NOMO-1 treated with DMSO at 0.1 percent for 48 hours (cell line): Measurements from ENCODE around the gene TMED9.
A peak's percentile ranks its signal among the peaks of the same experiment; 100 is the strongest.

ENCODE experiments used
- DNase-seq: peaks from one replicate; lab custom pipeline; 2025; ENCODE audit not compliant: unreplicated experiment; lab: John Stamatoyannopoulos, UW

TMED9 gene

DNA sequence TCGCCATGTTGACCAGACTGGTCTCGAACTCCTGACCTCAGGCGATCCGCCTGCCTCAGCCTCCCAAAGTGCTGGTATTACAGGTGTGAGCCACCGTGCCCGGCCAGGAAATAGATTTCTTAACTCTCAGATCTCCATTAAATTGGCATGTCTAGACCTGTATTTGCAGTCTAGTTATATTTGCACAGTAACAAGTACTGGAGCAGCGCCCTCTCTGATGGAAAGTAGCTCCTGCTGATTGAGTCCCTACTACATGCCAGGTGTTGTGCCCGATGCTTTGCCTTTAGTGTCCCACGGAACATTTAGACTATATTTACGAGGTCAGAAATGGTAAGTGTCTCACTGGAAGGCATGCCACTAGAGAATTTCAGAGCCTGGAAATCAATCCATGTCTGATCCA, 15.8 kb upstream of the TMED9 start:
- no peak for DNase-seq

DNA sequence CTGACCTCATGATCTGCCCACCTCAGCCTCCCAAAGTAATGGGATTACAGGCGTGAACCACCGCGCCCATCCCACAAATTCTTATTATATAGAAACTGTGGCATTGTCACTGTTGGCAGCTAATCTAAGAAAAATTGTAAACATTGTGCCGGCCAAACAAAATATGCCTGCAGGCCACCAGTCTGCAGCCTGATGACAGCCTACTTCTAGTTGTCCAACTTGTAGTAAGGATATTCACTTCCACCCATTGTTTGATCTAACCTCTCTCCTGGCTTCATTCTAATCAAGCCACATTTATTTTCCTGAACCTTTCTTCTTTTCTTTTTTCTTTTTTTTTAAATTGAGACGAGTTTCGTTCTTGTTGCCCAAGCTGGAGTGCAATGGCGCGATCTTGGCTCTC, 13.7 kb upstream of the TMED9 start:
- DNase-seq, result no peak

DNA sequence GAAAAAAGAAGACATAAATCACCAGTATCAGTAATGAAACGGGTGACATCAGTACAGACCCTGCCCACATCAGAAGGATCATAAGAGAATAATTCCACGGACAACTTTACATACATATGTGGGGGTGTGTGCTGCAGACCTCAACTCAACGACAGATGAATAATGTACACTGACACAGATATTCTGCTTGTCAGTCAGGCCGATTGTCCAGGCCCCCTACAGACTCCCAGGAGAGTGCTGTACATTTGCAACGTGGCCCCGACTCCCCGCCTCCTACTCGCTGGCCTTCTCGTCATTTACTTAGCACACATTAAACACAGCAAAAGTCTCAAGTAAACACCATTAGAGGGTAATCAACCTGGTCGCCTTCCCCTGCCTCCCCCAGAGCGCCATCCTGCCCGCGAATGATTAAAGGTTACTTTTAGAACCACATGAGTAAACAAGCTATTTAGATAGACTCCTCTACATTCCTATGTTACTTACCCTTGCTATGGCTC, 3.5 kb upstream of the TMED9 start:
- DNase-seq, result no peak

DNA sequence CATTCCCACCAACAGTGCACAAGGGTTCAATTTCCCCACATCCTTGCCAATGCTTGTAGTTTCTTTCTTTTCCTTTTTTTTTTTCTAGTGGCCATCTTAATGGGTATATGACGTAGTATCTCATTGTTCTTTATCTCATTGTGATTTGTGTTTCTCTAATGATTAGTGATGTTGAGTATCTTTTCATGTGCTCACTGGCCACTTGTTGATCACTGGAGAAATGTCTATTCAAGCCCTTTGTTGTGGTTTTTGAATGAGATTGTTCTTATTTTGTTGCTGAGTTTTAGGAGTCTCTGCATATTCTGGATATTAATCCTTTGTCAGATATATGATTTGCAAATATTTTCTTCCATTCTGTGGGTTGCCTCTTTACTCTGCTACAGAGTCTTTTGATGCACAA, 1.6 kb upstream of the TMED9 start:
- no peak for DNase-seq

DNA sequence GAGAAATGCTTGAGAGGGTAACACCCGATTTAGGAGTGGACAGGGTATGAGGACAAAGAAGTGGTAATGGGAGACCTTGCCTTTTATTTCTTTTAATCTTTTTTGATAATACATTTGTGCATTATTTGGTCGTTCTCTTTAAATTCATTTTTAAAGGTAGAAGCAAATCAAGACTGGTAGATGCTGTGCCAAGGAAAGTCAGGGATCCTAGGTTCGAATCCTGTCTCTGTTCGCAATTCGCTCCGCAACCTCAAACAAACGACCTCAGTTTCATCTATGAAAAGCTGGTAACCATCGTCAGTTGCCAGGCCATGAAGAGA, 353 bp upstream of the TMED9 start:
- DNase-seq, result no peak

DNA sequence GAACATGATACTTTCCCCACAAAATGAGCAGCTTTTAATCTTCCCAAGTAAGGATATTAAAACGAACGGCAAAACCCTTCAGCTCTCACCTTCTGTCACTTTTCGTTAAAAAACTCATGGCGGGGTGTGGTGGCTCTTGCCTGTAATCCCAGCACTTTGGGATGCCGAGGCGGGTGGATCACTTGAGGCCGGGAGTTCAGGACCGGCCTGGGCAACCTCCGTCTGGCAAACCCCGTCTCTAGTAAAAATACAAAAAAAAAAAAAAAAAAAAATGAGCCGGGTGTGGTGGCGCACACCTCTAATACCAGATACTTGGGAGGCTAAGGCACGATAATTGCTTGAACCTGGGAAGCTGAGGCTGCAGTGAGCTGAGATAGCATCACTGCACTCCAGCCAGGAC, 902 bp downstream of the TMED9 start:
- no peak for DNase-seq

DNA sequence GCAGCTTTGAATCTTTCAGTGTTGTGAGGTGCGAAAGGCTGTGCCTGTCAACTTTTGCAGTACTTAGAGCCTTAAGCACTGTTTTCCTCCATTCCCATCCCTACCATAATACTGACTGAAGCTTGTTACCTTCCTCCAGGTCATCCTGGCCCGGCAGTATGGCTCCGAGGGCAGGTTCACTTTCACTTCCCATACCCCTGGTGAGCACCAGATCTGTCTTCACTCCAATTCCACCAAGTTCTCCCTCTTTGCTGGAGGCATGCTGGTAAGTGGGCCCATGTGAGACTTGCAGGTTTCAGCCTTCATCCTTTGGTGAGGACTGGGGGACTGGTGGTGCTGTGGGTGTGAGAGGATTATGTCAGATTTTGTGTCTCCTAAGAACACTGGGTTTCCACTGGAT, 1.5 kb downstream of the TMED9 start:
- DNase-seq, result no peak

DNA sequence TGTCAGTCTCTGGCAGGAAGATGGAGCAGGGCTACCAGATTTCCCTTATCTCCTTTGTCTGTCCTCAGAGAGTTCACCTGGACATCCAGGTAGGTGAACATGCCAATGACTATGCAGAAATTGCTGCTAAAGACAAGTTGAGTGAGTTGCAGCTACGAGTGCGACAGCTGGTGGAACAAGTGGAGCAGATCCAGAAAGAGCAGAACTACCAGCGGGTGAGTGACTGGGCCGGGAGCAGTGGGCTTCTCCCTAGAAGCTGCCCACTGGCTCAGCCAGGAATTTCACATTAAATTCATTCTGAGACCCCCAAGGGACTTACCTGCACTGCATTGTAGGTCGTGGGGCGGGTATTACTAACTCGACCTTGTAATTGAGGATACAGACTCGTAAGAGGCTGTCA, 2.1 kb downstream of the TMED9 start:
- no peak for DNase-seq

DNA sequence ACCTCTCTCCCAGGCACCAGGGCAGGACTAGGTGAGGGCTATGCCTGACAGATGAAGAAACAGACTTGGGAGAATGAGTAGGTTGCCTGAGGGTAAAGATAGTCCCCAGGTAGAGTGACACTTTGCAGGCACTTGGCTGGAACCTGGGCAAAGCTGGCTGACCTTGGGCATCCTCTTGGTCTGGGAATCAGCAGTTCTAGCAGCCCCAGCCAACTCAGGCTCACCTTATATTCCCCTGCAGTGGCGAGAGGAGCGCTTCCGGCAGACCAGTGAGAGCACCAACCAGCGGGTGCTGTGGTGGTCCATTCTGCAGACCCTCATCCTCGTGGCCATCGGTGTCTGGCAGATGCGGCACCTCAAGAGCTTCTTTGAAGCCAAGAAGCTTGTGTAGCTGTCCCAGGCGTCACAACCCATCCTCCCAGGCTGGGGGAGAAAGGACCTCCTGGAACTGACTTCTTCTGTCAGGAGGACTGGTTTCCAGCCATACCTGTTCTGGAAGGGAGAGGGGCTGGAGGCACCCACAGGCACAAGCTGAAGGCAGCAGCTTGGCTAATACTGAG, 3.1 kb downstream of the TMED9 start:
- no peak for DNase-seq

DNA sequence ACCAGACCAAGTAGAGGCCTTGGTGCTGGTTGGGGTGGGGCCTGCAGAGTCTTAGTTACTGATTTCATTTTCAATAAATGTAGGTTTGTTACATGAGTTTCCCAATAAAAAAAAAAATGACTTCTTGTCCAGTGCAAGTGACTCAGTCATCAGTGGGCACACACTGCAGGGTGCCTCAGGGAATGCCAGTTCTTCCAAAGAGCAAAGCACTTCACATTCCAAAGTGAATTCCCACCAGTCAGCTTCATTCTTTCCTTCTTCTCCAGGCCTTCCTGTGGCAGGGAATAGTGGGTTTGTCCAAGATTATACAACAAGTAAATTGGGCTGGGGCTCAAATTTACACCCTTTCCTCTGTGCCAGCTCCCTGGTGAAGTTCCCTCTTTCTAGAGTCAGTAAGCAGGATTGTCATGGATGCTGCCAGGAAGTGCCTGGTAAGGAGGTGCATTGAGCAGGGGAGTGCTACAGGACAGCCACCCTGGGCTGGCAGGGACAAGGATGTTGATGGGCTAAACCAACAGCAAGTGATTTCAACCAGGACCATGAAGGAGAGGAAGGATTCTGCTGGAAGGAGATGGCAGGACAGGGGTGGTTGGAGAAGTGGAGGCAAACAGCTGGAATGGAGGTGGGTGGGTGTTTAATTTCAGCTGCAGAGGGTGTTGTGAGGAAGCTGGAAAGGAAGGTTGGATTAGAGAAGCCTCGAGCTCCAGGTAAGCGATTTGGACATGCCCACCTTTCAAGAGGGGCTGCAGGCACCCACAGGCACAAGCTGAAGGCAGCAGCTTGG, 4.2 kb downstream of the TMED9 start:
- no peak for DNase-seq

DNA sequence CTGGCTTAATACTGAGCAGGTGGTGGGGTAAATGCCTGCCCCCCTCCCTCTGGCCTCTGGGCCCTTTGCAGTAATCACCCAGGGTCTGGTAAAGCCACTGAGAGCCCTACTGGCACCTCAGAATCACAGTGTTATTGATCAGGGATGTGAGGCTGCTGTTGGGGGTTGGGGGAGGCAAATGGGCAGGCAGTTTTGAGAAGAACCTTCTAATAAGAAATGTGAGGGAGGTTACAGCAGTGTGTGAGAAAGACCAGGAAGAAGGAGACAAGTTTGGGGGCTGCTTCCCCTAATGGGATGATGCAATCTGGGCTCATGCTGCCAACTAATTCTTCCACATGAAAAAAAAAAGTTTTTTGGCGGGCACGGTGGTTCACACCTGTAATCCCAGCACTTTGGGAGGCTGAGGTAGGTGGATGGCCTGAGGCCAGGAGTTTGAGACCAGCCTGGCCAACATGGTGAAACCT, 4.8 kb downstream of the TMED9 start:
- DNase-seq, result no peak

DNA sequence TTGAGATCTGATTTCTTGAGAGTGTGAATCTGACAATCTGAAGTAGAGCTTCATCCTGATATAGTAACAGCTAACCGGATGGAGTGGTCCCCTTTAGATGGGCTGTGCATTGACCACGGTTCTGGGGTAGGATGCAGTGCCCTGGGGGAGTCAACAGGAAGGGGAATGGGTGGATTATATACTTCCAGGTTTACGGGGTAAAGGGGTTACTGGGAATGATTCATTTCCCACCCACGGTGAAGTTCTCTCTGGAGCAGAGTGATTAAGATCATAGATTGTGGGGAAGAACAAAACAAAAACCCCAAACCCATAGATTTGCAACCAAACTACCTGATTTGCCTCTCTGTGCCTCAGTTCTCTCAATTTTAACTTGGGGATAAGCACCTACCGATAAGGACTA, 6.5 kb downstream of the TMED9 start:
- no peak for DNase-seq

DNA sequence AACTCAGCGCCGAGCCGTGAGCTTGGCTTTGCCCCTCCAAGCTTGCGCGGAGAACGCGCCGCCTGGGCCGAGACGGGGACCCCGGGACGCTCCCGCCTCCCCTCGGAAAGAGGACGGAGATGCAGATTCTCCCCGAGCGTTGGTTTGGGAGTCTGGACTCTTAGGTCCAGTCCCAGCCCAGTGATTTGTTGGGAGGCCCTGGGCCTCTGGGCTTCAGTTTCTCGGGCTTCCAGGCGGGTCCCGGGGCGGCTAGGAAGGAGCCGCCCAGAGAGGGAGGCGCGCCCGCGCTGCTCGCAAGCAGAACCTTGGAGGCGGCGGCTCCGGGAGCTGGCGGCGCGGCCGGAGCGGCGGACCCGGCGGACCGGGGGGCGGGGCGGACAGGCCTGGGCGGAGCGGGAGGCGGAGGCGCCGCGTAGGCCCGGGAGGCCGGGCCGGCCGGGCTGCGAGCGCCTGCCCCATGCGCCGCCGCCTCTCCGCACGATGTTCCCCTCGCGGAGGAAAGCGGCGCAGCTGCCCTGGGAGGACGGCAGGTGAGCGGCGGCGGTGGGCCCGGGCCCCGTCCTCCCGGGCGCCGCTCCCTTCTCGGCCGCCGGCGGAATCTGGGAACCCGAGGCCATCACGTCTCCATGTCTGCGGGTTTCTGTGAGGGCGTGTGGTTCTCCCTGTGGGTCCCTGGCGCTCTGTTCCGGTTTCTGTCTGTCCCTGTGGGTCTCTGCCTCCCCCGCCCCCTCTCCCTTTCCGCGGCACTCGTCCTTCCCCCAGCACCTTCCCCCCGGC, 7.9 kb downstream of the TMED9 start, which contains the start of gene B4GALT7:
TSS of gene B4GALT7 (plus strand) at position 402 of the 777 bp plus-strand sequence. CDS start at position 481, 79 bp downstream.
- peak; percentile 76 for DNase-seq

DNA sequence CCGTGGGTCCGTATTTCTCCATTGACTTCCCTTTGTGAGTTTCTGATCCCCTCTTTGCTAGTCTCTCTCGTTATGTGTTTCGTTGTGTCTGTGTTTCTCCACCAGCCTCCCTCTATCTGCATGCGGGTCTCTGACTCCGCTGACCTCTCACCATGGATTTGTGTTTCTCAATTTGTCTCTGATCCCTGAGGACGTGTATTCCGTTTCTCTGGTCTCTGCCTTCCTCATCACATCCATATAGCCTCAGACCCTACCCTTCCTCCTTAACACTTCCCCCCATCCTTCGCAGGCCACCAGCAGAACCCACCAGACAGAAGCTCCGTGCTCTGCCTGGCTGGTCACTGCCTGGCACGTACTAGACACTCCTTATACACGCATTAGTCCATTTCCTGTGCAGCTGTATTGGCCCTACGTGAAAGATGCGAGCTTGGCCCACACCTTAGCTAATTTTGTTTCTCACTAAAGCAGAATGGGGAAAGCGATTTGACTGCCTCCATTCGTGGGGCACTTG, 8.6 kb downstream of the TMED9 start:
- DNase-seq, result peak; percentile 52

DNA sequence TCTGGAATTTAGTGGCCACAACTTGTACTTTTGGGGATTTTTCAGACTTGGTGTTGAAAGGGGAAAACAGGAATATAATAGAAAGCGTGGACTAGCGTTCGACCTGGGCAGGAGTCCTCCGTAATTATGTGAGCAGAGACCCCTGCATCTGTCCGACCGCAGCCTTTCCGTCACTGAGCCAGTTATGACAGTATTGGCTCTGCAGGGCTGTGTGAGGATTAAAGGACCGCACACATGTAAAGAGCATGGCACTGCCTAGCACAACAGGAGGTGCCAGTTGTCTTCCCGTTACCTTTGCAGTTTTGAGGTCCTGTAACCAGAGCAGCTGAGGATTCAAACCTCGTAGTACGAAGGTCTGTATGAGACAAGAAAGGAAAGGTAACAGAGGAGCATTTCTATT, 9.1 kb downstream of the TMED9 start:
- DNase-seq, result no peak

DNA sequence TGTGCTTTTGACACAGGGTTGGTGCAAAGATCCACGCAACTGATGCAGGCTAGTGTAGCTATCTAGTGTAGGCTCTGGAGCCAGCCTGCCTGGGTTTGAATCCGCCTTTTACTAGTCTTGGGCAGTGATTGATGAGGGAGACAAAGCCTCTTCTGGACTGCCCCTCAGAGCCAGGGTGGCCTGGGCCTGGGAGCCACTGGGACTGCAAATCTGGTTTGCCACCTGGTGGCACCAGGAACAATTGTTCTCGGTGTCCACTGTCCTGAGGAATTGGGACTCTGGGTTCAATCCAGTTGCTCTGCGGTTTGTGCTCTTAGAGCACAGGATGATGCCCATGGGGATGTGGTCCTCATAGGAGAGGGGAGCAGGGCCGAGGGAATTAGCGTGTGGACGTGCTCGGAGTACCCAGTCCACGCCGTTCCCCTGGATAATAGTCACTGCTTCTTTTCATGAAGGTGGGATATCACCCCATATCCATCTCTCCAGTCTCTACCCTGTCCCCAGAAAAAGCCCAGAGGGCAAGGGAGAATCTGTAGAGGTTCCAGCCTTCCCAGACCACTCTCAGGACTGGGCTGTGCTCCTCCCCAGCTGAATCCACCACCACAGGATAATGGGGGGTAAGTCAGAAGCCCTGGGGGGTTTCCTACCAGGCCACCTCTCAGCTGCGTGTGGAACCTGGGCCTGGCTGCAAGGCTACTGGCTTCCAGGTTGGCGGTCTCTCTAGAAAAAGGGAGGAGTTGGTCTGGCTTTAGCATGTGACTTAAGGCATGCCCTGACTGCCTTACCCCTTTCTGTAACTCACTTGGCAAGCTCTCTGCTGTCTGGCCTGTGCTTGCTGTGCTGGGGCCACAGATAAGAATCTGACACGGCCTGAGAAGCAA, 9.8 kb downstream of the TMED9 start:
- DNase-seq, result no peak

DNA sequence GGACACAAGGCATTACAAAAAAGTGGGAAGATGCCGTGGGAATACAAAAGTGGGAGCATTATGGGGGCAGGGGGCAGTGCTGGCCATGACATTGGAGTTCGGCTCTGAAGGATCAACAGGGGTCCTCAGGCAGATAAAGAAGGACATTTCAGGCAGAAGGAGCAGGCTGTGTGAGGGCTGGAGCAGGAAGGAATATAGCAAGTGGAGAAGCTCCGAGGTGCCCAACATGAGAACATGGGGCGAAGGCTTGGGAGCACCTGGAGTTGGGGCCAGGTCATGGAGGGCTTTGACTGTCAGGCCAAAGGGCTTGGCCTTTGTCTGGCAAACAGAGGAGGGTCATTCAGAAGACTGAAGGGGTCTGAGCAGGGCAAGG, 10.4 kb downstream of the TMED9 start:
- no peak for DNase-seq

DNA sequence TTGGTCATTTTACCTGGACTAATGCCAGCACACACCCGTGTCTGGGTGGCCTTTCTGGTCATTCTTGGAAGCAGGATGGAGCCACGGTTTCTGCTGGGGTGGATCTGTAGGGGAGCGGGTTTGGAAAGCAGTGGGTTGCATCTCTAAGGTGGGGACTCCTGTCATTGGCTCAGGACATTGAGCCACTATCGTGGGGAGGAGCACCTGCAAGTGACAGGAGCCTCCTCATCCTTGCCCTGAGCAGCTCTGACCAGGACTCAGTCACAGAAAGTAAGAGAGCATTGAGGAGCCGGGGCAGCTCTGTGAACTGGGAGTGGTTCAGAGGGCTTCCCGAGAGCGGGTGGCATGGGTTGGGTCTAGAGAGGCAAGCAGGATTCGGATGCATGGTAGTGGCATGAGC, 11.6 kb downstream of the TMED9 start:
- DNase-seq, result no peak

DNA sequence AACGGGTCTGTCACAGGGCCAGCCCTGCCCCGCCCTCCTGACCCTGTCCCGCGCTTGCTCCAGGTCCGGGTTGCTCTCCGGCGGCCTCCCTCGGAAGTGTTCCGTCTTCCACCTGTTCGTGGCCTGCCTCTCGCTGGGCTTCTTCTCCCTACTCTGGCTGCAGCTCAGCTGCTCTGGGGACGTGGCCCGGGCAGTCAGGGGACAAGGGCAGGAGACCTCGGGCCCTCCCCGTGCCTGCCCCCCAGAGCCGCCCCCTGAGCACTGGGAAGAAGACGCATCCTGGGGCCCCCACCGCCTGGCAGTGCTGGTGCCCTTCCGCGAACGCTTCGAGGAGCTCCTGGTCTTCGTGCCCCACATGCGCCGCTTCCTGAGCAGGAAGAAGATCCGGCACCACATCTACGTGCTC, 12.1 kb downstream of the TMED9 start:
- DNase-seq, result no peak

DNA sequence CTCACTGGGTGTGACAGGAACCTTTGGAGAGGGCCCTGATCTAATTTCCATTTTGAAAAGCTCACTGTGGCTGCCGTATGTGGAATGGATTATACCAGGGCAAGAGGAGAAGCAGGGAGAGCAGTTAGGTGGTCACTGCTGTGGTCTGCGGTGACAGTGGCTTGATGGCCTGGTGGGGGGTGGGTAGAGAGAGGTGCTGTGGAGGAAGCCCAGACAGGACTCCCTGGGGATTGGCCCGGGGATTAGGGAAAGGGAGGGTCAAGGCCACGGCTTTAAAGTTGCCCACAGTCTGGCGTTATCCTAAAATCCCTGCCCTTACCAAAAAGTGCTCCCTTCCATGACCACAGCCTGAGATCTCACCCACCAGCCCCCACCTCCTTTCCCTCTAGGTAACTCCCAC, 12.7 kb downstream of the TMED9 start:
- DNase-seq, result no peak

DNA sequence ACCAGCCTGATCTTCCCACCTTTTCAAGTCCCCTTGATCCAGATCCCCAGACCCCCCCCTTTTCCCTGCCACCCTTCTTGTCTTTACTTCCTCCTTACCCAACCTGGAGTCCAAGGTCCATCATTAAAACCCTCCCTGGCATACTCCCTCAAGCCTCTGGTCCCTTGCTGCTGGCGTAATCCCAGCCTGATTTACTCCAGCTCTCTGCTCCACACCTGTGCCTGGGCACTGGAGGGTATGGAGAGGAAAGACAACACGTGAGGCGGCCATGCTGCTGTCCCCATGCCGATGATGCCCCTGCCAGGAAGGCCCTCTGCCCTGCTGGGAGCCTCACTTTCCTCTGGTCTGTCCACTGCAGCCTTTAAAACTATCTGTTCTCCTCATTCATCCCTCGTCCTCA, 13.1 kb downstream of the TMED9 start:
- DNase-seq, result no peak
